NCI-H1694 (cell line): ENCODE data around the gene MYL7.

Experiments used
- DNase-seq: peaks from one replicate; lab custom pipeline; 2025; lab: John Stamatoyannopoulos, UW

The MYL7 gene

GRCh38 chr7:44111761-44112160, 29.4 kb downstream of the MYL7 start:
- DNase-seq: no peak

GRCh38 chr7:44110719-44111635, 30.2 kb downstream of the MYL7 start:
- DNase-seq: peak; percentile 78

DNA sequence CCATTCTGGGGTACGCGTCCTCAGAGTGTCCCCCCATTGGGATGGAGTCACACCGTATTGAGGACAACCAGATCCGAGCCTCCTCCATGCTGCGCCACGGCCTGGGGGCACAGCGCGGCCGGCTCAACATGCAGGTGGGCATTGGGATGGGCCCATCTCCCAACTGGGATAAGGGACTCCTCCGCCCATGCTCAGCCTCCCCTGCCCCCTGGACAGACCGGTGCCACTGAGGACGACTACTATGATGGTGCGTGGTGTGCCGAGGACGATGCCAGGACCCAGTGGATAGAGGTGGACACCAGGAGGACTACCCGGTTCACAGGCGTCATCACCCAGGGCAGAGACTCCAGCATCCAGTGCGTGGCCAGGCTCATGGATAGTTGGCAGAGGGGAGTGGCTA, 31.1 kb downstream of the MYL7 start:
- DNase-seq: no peak

GRCh38 chr7:44108768-44109750, 32.1 kb downstream of the MYL7 start:
- no peak for DNase-seq

DNA sequence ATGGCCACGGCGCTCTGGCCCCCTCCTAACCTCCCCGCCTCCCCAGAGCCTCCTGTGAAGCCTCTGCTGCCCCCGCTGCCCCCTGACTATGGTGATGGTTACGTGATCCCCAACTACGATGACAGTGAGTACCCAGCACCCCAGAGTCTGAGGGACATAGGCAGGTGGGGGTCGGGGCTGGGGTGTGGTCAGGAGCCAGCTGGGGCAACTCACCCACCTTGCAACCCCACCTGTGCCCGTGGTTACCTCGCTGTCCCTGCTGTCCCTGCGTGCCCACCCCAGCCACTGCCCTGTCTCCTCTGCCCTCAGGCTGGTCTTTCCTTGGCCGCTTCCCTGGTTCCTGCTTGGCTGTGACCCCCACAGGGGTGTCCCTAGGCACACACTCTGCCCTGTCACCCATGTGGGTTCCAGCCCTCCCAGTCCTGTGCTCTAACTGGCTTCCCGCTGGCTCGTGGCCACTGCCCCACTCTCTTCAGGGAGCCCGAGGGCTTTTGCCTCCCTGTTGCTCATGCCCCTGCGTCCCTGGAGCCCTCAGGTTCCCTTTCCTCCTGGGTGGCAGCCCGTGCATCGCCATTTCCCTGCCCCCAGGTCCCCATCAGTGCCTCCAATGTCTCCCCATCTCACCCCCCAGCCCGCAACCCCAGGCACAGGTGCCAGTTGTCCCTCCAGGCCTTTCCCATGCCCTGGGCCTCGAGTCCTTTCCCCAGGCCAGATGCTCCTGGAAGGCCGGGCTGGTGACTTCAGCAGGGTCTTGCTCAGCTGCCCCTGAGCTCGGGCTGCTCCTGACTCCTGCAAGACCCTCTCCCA, 33.0 kb downstream of the MYL7 start:
- no peak for DNase-seq

GRCh38 chr7:44107116-44107960, 33.8 kb downstream of the MYL7 start:
- DNase-seq: no peak

DNA sequence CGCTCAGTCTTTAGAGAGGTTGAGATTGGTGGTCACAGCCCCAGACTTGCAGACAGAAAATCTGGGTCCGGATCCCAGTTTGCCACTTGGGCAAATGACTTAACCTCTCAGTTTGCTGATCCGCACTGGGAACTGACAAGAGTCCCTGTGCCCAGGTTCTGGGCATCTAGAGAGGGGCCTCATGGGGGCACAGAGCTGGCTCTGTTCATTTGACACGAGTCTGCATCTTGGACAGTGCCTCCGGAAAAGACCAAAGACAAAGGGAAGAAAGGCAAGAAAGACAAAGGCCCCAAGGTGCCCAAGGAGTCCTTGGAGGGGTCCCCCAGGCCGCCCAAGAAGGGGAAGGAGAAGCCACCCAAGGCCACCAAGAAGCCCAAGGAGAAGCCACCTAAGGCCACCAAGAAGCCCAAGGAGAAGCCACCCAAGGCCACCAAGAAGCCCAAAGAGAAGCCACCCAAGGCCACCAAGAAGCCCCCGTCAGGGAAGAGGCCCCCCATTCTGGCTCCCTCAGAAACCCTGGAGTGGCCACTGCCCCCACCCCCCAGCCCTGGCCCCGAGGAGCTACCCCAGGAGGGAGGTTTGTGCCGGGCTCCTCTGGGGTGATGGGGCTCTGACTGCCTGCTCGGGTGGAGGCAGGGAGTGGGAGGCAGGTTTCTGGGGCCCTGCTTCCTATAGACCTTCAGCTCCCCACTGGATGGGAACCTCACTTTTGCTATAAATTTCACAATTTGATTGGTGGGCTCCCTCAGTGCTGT, 34.6 kb downstream of the MYL7 start:
- no peak for DNase-seq

DNA sequence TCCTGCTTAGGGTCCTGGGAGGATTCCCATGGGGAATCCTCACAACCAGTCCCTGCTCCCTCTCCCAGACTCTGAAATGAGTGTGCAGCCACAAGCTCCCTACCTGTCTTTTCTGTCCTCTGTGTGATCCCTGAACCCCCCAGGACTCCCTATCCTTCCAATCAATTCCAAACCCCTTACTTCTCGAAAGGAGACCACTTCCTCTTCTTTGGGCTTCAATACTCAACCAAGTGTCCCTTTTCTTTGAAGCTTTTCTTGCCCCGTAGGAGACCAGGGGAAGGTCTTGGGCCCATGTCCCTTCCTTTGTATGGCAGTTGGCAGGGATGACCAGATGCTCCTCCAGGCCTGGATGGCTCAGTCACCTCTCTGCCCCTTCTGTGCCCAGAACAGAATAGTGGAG, 35.3 kb downstream of the MYL7 start:
- no peak for DNase-seq

DNA sequence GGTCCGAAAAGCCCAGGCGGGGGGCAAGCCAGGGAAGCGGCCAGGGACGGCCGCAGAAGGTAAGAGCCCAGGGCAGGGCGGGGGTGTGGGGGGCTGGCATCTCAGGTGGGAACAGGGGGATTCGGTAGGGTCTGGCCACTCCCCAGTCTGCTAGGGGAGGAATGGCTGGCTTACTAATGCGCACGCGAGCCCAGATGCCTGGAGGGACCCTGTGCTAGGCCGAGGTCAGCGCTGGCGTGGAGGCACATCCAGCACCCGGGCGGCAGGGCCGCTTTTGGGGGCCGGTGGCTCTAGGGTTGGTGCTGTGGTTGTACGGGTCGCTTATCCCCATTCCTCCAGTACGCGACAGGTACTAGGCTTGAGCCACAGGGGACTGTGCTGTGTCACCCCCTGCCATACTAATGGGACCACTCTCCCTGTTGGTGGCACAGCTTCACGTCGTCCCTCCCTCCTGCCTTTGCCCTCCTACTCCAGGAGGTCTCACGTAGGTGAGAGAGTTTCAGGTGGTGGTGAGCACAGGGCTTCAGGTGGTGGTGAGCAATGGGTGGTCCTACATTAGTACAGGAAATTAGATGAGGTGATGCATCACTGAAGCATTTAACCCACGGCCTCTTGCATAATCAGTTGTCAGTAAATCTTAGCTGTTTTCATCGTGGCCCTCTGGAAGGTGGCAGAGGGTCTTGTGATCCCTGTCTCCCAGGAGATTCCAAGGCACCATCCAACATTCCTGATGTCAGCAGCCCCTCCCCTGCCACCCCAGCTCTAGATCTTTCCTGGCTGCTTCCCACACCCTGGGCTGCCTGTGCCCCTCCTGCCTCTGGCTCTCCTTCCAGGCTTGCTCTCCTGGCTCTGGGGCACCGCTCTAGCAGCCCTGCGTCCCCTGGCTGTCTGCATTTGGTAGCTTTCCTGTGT, 36.0 kb downstream of the MYL7 start:
- no peak for DNase-seq

- no peak for DNase-seq
Observed at GRCh38 chr7:44103923-44104859, 36.9 kb downstream of the MYL7 start, which contains the start of gene AEBP1. TSS of gene AEBP1 (plus strand) at chr7:44104345. CDS start at chr7:44104666, 321 bp downstream.

DNA sequence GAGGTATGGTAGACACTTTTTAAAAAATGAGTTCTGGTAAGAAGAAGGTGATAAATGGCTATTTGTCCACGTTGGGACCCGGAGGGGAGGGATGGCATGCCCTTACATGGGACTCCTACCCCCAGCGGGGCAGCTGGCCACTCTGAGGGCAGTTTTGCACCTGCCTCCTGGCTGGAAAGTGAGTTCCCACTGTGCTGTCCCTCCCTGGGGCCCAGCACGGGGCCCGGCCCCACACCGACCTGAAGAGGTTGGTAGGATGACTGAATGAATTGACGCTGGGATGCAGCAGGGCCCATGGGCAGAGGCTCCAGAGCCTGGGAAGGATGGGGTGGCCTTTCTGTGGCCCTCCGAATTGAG, 37.6 kb downstream of the MYL7 start:
- no peak for DNase-seq

- DNase-seq: no peak
Observed at GRCh38 chr7:44102846-44103565, 38.1 kb downstream of the MYL7 start.

DNA sequence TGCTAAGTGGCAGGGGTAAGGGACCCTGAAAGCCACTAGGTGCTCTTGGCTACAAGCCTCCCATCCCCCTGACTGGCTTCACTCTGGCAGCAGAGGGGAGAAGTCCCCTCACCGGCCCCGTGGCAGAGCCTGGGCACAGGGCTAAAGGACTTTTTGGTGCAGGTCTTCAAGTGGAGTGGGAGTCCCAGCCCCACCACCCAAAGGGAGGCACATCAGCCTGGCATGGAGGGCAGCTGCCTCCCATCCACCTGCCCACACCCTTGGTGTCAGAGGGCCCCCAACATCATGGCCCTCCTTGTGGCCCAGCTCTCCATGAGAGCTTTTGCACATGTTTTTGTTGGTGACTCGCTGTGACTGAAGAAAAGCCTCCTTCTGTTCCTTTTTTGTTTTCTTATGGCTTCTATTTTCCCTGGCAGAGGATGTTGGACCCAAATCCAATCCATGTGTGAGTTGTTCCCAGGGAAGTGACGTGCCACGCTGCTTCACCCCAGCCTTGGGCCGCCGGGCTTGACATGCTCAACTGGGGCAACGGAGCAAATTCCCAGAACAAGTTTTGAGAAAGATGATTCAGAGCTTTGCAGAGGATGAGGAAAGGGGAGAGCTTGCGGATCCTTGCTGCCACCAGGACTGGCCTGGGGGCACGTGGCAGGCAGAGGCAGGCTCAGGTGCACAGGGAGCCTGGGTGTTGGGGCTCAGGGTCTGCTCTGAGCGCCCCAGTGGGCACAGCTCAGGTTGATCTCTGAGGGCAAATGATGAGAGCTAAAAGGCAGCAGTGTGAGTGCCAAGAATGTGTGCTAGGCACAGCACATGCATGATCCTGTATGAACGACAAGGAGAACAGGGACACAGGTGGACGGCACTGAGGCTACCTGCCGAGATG, 38.9 kb downstream of the MYL7 start:
- DNase-seq: no peak

- no peak for DNase-seq
Observed at GRCh38 chr7:44101303-44101965, 39.7 kb downstream of the MYL7 start.

- no peak for DNase-seq
Observed at GRCh38 chr7:44100458-44101302, 40.5 kb downstream of the MYL7 start.
